ENCODE measurements around the gene MRPS9.

MRPS9 gene

DNA sequence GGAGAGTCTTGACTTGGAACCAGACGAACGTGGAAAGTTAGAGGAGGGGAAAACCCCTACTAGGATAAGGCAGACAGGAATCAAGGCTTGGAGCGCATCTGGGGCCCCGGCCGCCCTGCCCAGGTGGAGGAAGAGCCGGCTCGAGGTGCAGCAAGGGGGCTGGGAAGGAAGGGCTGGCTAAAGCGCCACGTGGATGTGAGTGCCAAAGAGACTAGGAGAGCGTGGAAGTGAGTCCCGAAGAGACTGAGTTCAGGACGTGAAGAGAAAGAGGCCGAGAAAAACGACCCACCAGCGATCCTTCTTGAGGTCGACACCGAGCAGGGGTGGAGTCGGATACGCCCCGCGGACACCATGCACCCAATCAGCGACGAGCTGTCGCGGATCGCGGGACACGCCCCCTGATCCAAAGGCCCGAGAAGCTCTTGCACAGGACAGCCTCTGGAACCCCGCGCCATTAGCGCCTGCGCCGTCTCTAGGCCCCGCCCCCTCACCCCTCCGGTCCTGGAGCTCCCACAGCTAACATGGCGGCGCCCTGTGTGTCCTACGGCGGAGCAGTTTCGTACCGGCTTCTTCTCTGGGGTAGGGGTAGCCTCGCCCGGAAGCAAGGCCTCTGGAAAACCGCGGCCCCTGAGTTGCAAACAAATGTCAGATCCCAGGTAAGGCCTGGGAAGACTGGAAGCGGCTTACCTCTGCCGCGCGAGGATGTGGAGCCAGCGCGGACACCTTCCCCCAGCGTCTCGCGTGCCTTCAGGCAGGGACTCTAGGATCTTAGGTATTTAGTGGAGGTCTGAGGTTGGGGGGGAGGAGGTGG lies at the start of gene MRPS9:
MRPS9 (plus strand) TSS at position 498 of the 811 bp plus-strand sequence; CDS start at position 522, 24 bp downstream.
- in situ Hi-C loops (cut with MboI; ENCODE audit: low sequenced_read_pairs): no loop called here

DNA sequence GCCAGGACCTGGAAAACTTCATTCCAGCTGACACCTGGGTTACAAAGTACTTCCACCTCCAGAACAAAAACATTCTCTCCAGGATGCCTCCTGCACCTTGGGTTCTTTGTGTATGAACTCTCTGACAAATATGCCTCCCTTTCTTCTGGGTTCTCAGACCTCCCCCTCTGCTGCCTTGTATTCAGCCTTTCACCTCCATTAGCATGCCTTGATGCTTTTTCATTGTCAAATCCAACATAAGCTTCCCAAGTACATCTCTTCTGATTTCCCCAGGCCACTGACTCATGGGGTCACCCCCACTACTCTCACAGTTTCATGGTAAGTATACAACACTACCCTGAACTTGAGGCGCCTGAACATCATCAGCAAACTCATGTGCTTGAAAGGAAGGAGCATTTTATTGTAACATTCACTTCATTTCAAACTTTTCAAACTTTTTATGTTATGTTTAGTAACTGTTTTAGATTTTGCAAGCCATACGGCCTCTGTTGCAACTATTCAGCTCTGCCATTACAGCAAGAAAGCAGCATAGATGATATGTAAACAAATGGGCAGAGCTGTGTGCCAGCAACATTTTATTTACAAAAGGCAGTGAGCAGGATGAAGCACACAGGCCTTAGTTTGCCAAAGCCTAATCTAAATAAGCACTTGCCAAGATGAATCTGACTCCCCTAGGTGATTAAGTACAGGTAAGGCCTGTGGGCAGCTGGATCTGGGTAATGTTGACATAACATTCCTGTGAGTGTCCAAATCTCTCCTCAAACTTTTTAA lies 32.5 kb upstream of the MRPS9 start:
- in situ Hi-C loops (cut with MboI; ENCODE audit: low sequenced_read_pairs): no loop called here

DNA sequence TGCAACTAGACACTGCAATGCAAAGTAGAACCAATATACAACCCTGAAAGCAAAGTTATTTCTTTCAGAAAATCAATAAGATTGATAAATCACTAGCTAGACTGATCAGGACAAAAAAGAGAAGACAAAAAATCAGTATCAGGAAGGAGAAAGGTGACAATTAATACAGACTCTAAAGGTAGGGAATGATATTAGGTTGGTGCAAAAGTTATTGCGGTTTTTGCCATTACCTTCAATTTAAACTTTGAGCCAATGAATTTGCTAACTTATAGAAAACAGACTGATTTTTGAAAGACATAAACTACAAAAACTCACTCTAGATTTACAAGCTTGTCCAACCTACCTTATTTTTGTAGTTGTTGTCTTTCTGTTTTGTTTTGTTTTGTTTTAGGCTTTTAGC lies 30.5 kb upstream of the MRPS9 start:
- in situ Hi-C loops (cut with MboI; ENCODE audit: low sequenced_read_pairs): no loop called here

DNA sequence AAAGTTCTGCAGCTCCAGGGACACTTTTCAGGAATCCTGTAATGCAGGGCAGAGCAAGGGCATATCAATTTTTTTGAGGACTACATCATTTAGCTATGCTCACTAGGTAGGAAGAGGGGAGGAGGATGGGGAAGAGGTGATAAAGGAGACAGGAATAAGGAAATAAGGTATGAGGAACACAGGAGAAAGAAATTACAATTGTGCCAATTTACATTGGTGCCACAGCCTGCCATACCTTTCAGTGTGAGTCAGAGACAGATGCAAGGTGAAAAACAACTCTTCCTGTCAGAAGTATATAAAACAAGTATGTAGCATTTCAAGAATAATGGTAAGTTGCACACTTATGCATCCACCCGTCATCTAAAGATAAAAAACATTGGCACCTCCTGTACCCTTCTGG lies 5.4 kb upstream of the MRPS9 start:
- in situ Hi-C loops (cut with MboI; ENCODE audit: low sequenced_read_pairs): no loop called here

DNA sequence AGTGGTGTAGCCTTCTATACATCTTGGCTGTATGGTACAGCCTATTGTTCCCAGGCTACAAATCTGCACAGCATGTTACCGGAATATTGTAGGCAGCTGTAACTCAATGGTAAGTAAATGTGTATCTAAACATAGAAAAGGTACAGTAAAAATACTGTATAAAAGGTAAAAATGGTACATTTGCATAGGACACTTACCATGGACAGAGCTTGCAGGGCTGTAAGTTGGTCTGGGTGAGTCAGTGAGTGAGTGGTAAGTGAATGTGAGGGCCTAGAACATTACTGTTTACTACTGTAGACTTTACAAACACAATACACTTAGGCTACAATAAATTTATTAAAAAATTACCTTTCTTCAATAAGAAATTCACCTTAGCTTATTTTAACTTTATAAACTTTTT lies 3.7 kb upstream of the MRPS9 start:
- in situ Hi-C loops (cut with MboI; ENCODE audit: low sequenced_read_pairs): no loop called here

DNA sequence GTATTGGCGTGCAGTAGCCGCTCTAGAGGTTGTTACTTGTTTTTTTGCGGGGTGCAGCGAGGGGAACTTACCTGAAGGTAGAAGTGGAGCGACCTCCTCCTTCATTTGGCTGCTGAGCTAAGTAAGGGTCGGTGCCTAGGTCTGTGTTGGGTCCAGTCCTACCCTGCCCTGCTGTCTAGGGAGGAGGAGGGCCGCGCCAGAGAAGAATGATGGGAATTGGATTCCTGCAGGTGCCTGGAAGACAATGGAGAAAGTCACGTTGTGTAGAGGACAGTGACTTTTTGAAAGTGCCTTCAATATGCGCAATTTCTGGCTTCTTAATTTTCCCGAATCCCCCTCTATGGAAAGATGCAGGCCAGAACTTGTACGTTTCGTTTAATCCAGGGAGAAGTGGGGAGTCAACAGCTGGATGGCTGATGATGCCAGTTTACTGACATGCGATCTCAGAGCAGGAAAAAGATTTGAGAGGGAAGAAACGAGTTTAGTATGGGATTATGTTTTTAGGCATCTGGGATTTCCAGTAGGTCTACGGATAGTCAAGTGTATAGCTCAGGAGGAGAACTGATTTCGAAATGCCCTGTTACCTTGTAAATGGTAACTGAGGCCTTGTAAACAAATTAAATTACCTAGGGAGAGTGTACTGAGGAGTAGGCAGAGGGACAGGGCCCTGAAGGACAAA lies 653 bp downstream of the MRPS9 start:
- in situ Hi-C loops (cut with MboI; ENCODE audit: low sequenced_read_pairs): no loop called here

DNA sequence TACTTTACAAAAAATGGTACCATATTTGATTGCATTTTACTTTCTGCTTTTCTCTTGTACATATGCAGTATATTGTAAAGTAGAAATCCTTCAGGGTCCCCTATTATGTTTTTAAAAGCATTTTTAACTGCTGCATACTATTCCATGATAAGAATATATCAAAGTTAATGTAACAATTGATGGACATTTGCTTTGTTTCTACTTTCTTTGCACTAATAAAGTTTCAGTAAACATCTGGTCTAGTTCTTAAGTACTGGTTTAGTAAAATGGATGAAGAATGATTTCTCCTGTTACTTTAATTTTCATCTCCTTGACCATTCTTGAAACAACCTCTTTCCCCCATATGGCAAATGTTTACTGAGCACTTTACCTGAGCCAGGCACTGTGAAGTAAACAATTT lies 1.7 kb downstream of the MRPS9 start:
- in situ Hi-C loops (cut with MboI; ENCODE audit: low sequenced_read_pairs): no loop called here

DNA sequence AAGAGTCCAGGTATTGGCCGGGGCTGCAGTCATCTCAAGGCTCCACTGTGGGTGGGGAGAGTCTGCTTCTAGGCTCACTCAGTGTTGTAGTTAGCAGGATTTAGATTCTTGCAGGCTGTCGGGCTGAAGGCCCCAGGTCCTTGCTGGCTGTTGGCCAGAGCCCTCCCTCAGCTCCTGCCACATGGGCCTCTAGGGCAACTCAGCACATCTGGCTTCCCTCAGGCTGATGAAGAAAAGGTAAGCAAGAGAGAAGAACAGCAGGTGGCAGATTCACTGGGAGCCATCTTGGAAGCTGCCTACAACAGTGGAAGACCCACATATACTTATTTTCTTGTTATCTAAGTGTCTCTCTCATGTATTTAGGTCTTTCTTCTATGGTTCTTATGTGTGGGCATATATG lies 4.3 kb downstream of the MRPS9 start:
- in situ Hi-C loops (cut with MboI; ENCODE audit: low sequenced_read_pairs): no loop called here

DNA sequence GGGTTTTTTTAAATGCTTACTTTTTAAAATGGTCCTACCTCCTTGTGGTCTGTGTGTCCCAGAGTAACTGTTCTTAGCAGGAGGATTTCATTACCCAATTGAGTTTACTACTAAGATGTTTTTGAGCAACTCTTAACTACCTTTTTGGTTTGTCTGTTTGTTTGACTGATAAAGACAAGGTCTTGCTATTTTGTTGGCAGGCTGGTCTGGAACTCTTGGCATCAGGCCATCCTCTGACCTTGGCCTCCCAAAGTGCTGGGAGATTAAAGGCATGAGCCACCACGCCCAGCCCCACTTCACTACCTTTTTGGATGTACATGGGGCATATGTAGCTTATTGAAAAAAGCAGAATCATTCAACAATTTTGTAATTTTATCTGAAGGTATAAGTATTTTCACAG lies 14.9 kb downstream of the MRPS9 start:
- in situ Hi-C loops (cut with MboI; ENCODE audit: low sequenced_read_pairs): no loop called here

DNA sequence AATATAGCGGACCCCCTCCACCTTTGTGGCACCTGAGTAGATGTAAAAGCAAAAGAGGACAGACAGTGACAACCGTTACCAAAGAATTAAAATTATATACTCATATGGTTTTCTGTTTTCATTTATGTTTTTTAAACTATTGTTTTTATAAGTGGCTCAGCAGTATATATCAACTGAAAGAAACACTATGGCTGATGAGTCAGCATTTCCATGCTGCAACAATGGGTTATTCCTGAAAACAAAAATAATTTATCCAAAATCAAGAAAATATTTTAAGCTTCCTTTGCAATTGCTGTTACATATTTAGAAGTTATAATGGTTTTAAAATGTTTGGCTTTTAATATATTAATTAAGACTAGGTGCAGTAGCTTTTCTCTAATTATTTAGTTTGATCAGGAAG lies 17.7 kb downstream of the MRPS9 start:
- in situ Hi-C loops (cut with MboI; ENCODE audit: low sequenced_read_pairs): no loop called here

DNA sequence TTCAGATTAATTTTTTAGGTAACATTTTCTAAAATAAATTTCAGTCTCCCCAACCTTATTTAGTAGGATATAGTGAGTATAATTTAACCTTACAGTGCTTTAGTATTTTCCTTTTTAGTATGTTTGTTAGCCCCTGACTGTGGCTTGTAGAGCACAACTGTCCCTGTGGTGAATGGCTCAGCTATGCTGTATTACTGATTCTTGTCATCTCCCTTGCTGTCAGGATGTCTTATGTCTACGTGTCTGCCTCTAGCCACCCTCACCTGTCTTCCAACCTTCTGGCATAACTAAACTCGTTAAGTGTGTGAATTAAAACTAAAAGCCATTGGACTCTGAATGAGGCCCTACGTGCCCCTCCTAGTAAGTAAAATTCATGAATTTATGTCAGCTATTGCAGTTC lies 18.4 kb downstream of the MRPS9 start:
- in situ Hi-C loops (cut with MboI; ENCODE audit: low sequenced_read_pairs): no loop called here

DNA sequence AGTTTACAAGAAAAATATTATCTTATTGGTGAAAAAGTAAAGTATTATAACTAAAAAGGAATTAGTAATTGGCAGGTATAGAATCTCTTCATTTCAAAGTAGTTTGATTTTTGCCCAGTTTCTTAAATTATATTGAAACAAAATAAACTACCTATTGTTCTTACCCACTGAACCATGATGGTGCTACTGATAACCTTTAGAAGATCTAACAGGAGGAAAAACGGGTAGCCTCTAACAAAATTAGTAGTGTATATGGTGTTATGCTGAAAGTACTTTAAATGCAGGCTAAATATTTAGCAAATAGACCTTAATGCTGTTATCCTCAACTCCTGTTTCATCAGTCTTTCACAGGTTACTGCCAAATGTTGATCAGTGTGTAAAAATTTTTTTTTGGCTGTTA lies 19.1 kb downstream of the MRPS9 start:
- in situ Hi-C loops (cut with MboI; ENCODE audit: low sequenced_read_pairs): no loop called here

DNA sequence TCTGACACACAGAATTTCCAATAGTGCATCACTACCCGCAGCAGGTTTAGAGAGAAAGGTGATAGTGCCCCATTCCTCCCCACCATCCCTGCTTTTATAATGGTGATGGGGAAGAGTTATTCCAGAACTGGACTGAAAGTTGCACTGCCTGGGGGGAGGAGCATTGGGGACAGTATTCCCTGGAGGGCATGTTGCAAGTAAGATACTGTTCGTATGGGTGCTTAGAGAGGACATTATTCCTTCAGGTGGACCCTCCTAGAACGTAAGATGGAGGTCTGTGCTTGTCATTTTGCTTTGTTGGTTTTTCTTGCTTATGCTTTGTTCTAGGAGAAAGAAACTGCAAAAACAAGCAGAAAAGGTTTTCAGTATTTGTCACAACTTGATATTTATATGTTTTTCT lies 23.7 kb downstream of the MRPS9 start:
- in situ Hi-C loops (cut with MboI; ENCODE audit: low sequenced_read_pairs): no loop called here

DNA sequence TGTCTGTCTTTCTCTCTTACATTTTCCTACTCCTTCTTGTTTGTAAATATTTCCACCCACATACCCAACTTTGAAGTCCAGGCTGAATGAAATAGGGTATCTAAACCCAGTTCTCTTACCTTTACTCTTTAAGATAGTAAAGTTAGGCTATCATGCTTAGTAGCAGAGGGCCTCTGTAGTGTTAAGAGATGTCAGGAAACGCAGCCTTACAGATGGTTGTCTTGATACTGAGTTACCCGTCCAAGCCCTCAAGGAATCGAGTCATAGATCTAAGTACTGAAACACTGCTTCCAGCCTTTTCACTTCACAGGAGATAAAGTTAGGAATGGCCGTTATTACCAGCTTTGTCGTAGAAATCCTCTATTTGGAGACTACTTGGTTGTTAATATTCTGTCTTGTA lies 24.3 kb downstream of the MRPS9 start:
- in situ Hi-C loops (cut with MboI; ENCODE audit: low sequenced_read_pairs): no loop called here

DNA sequence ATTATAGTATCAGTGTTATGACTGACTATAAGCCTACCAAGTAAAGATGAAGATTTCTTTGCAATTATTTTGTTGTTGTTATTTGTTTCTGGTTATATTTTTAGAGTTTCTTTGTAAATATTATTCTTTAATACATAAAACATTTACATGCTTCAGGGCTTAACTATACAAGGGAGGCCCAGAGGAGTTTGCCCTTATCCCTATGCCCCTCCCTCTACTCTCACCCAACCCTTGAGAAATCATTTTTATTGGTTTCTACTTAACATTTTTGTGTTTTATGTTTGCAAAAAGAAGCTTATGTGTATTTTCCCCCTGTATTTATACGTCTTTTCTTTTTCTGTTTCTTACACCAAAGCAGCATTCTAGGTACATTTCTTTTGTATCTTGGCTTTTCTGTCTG lies 30.5 kb downstream of the MRPS9 start:
- in situ Hi-C loops (cut with MboI; ENCODE audit: low sequenced_read_pairs): no loop called here

DNA sequence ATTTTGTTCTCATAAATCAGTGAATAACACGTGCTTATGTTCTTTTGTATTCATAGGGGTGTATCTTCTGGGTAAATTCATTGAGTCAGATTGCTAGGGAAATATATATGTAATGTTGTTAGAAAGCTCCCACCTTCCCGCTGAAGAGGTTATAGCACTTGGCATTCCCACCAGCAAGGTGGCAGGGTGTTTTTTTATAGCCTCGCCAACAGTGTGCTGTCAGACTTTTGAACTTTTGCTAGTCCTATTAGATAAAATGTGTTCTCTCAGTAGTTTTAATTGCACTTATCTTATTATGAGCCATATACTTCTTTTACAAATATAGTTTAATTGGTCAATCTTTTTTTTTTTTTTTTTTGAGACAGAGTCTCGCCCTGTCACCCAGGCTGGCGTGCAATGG lies 31.0 kb downstream of the MRPS9 start:
- in situ Hi-C loops (cut with MboI; ENCODE audit: low sequenced_read_pairs): no loop called here

DNA sequence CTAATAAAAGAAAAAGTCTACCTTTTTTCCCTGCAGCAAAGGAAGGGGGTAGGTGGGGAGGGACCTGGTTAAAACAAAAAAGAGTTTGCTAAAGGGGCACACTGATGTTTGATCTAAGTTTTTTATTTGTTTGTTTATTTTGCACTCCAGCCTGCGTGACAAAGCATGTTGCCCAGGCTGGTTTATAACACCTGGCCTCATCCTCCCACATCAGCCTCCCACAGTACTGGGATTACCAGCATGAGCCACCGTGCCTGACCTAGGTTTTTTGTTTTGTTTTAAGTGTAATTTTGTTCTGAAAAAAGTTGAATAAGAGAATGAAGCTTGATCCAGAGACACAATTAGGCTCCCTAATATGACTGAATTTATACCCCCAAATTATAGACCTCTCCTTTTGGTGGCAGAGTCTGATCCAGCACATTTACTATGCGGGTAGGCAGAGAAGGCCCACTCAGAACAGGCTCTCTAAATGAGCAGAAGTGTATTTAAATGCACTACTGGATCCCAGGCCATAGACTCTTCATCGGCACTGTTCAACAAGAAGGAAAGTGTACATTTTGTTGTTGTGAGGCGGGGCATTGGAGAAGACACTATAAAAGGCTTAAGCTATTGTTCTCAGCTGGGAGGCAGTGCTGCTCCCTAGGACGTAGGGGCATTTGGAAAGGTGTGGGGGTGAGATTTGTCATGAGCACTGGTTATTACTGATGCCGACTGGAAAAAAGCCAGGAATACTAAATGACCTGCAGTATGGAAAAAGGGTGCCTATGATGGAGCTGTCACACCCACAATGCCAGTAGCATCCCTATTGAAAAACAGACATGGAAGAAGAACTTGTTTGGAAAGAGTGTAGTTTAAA lies 32.4 kb downstream of the MRPS9 start:
- in situ Hi-C loops (cut with MboI; ENCODE audit: low sequenced_read_pairs): no loop called here

DNA sequence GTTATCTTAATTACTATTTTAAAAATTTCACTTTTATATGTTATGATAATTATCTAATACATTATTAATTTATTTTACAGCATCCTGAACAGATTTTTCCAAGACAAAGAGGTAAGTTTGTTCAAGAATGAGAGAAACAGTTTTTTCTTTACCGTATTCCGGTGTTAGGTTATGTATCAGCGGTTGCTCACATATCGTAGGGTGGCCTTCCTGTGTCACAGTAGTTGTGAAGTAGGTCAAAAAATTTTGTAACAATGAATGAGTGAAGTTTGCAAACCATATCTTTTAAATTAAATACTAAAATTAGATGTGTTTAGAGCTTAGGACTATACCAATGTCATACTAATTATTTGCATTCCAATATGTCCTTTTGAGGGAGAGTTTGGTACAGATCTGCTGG lies 33.5 kb downstream of the MRPS9 start:
- in situ Hi-C loops (cut with MboI; ENCODE audit: low sequenced_read_pairs): no loop called here

DNA sequence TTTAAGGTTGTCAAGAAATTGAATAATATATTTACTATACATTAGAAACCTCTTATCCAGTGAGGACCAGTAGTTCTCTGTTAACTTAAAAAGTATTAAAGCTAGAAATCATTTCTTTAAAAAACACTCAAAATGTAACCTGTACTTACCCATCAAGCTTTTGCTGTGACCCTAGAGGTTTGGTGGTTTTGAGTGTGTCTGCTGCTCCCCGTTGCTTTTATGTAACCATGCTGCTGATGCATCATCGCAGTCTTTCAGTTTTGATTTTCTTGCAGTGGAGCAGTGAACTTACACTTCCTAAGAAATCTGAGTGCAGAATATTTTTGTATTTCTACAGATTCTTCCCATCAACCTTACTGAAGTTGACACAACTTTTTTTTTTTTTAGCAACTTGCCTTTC lies 34.2 kb downstream of the MRPS9 start:
- in situ Hi-C loops (cut with MboI; ENCODE audit: low sequenced_read_pairs): no loop called here

DNA sequence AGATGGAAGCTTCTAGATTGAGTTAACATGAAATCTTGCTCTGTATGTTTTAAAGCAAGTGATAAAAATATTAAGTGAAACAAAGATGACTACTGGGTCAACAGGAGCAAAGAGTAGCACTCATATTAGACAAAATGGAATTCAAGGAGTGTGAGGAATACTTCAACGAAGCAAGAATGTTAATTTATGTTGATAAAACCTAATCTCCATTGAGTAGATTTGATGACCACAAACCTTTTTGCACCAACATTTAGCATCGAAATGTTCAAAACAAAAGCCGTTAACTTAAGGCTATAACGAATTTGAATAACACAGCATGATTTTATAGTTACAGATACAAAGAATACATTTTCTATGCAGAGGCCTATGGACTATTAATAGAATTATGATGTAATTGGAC lies 35.7 kb downstream of the MRPS9 start:
- in situ Hi-C loops (cut with MboI; ENCODE audit: low sequenced_read_pairs): no loop called here

DNA sequence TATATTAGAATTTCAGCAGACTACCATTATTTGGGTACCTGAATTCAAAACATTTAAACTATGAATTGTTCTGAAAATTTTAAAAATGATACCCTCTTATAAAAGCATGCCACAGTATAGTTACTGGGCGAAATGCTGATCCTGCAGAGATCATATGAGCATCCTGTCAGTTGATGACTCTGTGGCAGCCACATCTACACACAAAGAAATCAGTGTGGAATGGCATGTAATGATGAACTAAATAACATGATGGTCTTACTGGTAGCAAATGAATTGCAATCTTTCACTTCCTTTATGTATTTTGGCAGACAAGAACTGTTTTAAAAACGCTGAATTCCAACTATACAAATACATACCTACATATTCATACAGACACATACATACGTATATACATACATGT lies 38.3 kb downstream of the MRPS9 start:
- in situ Hi-C loops (cut with MboI; ENCODE audit: low sequenced_read_pairs): no loop called here
